Stimulated activated CD4-positive, alpha-beta T cell treated with anti-CD3 and anti-CD28 coated beads, Interleukin-4, amount 100 ng/mL, for 24 hours (primary cell): ENCODE results near the gene LSM5.

Source experiments
- DNase-seq: peaks from one replicate; pipeline ENCODE4 v3.0.0-alpha.2; 2020

The LSM5 gene

DNA sequence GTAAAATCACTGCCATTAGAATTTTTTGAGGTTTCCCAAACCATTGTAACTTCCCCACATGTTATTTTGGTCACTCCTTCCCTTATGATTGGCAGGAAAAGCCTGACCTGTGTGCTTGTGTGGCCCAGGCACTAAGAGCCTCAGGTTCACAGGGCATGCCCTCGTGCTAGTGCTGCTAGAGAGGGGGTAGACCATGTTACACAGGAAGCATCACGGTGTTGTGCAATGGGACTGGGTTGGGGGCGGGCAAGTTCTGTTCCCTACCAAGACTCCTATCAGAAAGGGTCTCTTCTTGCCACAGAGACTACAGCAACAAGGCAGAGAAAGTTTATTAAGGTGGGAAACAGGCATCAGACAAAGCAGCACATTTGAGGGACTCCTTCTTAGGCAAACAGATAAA is 32.2 kb downstream of the LSM5 start:
- DNase-seq: no peak

DNA sequence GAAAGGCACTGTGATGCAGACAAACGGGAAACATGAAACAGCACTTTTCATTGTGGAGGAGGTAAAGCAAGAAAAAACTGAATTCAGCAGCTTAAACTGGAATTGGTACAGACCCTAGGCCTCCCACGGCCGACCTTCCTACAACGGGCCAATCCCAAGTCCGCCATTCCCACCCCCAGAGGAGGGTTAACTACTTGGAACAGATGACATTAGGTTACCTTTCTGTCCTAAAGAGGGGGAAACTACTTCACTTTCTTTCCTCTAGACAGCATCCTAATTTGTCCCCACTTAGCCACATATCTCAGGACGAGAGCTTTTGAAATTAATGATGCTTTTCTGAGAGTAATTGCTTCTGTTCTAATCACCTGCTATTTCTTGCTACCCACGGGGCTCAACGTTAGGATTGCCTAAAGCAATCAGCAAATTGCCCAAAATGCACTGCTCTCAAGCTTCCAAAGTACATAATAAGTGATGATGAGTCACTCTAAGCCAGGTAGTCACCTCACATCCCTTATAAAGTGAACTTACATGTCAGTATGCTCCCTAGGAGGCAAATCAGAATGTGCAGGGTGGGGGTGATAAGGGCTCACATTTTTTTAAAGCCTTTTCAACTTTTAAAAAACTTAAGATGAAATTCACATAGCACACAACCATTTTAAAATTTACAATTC is 36.7 kb downstream of the LSM5 start:
- DNase-seq: no peak

DNA sequence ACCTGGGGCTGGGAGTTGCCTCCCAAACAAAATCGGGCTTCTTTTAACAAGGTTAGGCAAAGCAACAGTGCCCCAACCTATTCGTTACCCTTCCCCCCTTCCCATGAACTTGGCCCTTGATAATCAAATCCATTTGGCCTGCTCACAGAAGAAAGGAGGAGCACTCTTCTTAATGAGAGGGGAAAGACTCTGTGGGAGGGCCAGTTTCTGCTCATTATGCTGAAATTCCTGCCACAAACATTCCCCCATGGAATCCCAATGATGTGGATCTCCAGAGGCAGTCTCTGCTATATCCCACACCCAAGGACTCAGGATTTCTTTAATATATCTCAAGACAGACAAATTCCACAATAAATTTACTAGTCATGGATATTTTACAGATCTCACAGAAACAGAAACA is 43.0 kb downstream of the LSM5 start:
- DNase-seq: no peak

- DNase-seq: no peak
Observed at GRCh38 chr7:32436146-32436928, 53.8 kb downstream of the LSM5 start.
